T-cell (primary cell): Measurements from ENCODE around the gene IL1R2. TPM values are rescaled to one million over a fixed set of nuclear protein-coding genes. Genes with fewer than 3 reads are reported as not detected.

Experiments used
- ATAC-seq, 4 experiments: fragments of 200-7000 bp in 3 of 4; fragments of 150-1000 bp in 1 of 4; cut with Tn5 transposase; replicated peaks in 1 of 4; 1 replicate in 3 of 4; 2 replicates in 1 of 4; pipeline ENCODE4 v1.10.0; 2021; ENCODE audit warnings: moderate library complexity in 3 of 4, mild to moderate bottlenecking in 2 of 4, moderate number of reproducible peaks in 1 of 4
- CTCF ChIA-PET, 2 donors: fragments of 300-600 bp; sonication (Branson Sonifier 250); formaldehyde crosslinking; loops; one replicate each; lab custom pipeline; 2022; ENCODE audit warnings: antibody characterized with exemption in 2 of 2; lab: Charles Lee
- POLR2A ChIA-PET, 2 donors: fragments of 300-600 bp; sonication (Branson Sonifier 250); formaldehyde crosslinking; loops; one replicate each; lab custom pipeline; 2022; ENCODE audit warnings: antibody characterized with exemption in 2 of 2; lab: Charles Lee
- DNase-seq, 35 experiments: peaks; one replicate each; pipeline versions ENCODE4 v3.0.0 to v3.0.0-alpha.2; 2013 to 2023
- H3K27ac ChIP-seq: one replicate; pipeline ENCODE4 v1.5.1; 2013; ENCODE audit warnings: low read length
- H3K27me3 ChIP-seq, 2 experiments: replicated peaks in 1 of 2; 1 replicate in 1 of 2; 2 replicates in 1 of 2; pipeline versions ENCODE4 v1.6.1 to v1.7.0; 2013; ENCODE audit warnings: low read length in 1 of 2, mixed read lengths in 1 of 2; ENCODE audit not compliant: control insufficient read depth in 2 of 2, insufficient read depth in 2 of 2; ENCODE audit errors: extremely low read depth in 1 of 2
- H3K36me3 ChIP-seq, 2 donors: 1 replicate in 1 of 2; 2 replicates in 1 of 2; pipeline versions ENCODE4 v1.6.1 to v1.7.0; 2013; ENCODE audit warnings: low read length in 1 of 2; ENCODE audit not compliant: control insufficient read depth in 2 of 2, insufficient read depth in 1 of 2; ENCODE audit errors: extremely low read depth in 1 of 2
- H3K4me1 ChIP-seq, 2 experiments: 1 replicate in 1 of 2; 2 replicates in 1 of 2; pipeline versions ENCODE4 v1.6.1 to v1.7.0; 2013; ENCODE audit warnings: low read length in 2 of 2, mixed read lengths in 1 of 2; ENCODE audit not compliant: insufficient read depth in 2 of 2, control insufficient read depth in 1 of 2; ENCODE audit errors: extremely low read depth in 1 of 2
- H3K4me3 ChIP-seq, 2 donors: 1 replicate in 1 of 2; 2 replicates in 1 of 2; pipeline versions ENCODE4 v1.5.1 to v1.7.0; 2013; ENCODE audit warnings: mild to moderate bottlenecking in 2 of 2, low read length in 1 of 2, moderate library complexity in 1 of 2; ENCODE audit not compliant: control insufficient read depth in 1 of 2; ENCODE audit errors: extremely low read depth in 1 of 2
- H3K9me3 ChIP-seq: 2 replicates; pipeline ENCODE4 v1.7.0; 2013
- H3K27ac Mint-ChIP-seq, 2 donors: one replicate each; pipeline ENCODE4 v1.8.0; 2020 to 2021; ENCODE audit warnings: mild to moderate bottlenecking in 2 of 2, mixed read lengths in 2 of 2
- H3K27me3 Mint-ChIP-seq, 2 donors: one replicate each; pipeline ENCODE4 v1.8.0; 2021 to 2022; ENCODE audit warnings: mixed read lengths in 2 of 2
- H3K36me3 Mint-ChIP-seq: one replicate; pipeline ENCODE4 v1.8.0; 2021; ENCODE audit warnings: mixed read lengths
- H3K4me1 Mint-ChIP-seq, 3 donors: one replicate each; pipeline ENCODE4 v1.8.0; 2020 to 2022; ENCODE audit warnings: mixed read lengths in 3 of 3, mild to moderate bottlenecking in 1 of 3
- H3K4me3 Mint-ChIP-seq, 3 donors: one replicate each; pipeline ENCODE4 v1.8.0; 2020 to 2022; ENCODE audit warnings: mild to moderate bottlenecking in 3 of 3, mixed read lengths in 3 of 3, moderate library complexity in 3 of 3
- H3K9me3 Mint-ChIP-seq, 3 donors: one replicate each; pipeline ENCODE4 v1.8.0; 2020 to 2022; ENCODE audit warnings: mixed read lengths in 3 of 3
- WGBS: methylation state at CpG from one replicate; pipeline ENCODE4 v1.1.5; 2013; ENCODE audit warnings: missing lambda C conversion rate; ENCODE audit not compliant: insufficient coverage; 5-methylcytosine and 5-hydroxymethylcytosine counted together
- total RNA-seq, 35 experiments: library from RNA in 6 of 35; stranded (reverse) in 6 of 35; fragments of 120-200 nt in 1 of 35; gene quantifications; one replicate each; pipeline versions ENCODE4 v1.2.1 to v1.2.4 and lab custom pipeline; 2013 to 2026

IL1R2 gene
- total RNA-seq, 5 donors from 2014 or later (not counting 1 experiment from before 2014, with no cell fraction given) = 0.25 to 0.59 (median 0.44) TPM; not detected in 2

DNA sequence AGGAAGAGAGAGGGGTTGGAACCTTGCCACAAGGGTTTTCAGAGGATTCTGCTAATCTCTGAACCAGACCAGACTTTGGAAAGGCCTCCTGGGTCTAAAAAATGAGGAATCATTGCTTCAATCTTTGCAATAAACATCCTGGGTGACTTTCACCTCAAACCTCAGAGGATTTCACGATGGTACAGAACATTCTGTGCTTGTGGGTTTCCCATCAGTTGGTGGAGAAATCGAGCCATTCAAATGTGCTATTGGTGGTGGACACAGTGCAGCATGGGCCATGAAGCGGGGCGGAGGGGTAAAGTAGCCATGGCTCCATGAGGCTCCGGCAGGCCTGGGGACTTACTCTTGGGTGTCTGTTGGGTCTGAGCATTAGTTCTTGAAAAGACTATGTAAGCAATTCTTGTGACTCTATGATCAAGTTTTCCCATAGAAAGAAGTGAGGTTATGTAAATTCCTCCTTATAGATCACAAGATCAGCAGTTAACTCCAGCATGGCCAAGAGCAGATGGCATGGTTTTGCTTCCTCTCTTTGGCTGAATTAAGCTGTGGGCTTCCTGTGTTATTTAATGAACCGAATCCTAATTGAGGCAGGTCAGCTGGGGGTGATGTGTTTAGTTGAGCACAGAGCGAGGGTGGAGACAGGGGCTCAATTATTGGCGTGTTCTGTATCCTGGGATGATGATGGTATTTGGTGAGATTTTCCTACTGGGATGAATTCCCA lies 1.9 kb upstream of the IL1R2 start:
- CTCF ChIA-PET = no interaction called here

DNA sequence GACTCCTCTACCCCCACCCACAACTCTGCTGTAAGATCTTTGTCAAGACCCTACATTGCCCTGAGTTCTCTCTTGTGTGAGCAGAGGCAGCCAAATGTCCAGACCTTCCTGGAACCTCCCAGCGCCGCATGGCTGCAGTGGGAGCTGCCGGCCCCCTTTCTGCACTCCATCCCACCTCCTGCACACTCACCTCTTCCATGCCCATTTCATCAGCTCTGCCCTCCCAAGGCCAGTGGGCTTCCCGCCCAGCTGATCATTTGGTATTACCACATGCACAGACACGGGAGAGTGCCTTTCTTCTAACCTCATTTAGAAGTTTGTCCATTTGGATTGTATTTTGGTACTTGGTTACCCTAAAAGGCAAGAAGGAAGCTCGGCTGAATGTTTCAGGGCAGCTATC lies 2.0 kb downstream of the IL1R2 start:
- H3K27me3 ChIP-seq = peaks cover 0 to 26% of the 10 kb centered on the region in 2 experiments
- DNase-seq (no peak), ATAC-seq (no peak)
- ChIA-PET CTCF (interaction anchor here in 1 of 2 donors (1.0 kb wide), 1 partner anchor 26 kb away, joined by 5 read pairs; no protein-coding TSS in a partner anchor), POLR2A (no interaction called here)
- Mint-ChIP-seq H3K4me3 (no peak overlapping the region), H3K27ac (no peak overlapping the region), H3K9me3 (no peaks in the 10 kb centered on the region), H3K4me1 (peaks cover 2 to 23% (median 7%) of the 10 kb centered on the region in 3 donors), H3K36me3 (no peaks in the 10 kb centered on the region), H3K27me3 (peaks cover 13 to 30% of the 10 kb centered on the region in 2 donors)
- H3K36me3 ChIP-seq = no peaks in the 10 kb centered on the region
- H3K27ac ChIP-seq = no peak overlapping the region
- H3K4me3 ChIP-seq = no peak overlapping the region
- no peaks in the 10 kb centered on the region for H3K9me3 ChIP-seq
- WGBS = 69% methylated on average over 3 of the region's 6 CpGs
- H3K4me1 ChIP-seq = peaks cover 0 to 7% of the 10 kb centered on the region in 2 experiments

More for the DNA sequence above, 1.9 kb upstream of the IL1R2 start:
- no peak for ATAC-seq
- Mint-ChIP-seq H3K27me3 (peaks cover 13 to 27% of the 10 kb centered on the region in 2 donors), H3K4me3 (no peak overlapping the region), H3K9me3 (no peaks in the 10 kb centered on the region), H3K36me3 (no peaks in the 10 kb centered on the region), H3K27ac (no peak overlapping the region), H3K4me1 (peaks cover 29 to 52% (median 29%) of the 10 kb centered on the region in 3 donors)
- Histone ChIP-seq H3K36me3 (no peaks in the 10 kb centered on the region), H3K27me3 (peaks cover 0 to 27% of the 10 kb centered on the region in 2 experiments), H3K4me1 (peaks cover 10 to 35% of the 10 kb centered on the region in 2 experiments), H3K4me3 (no peak overlapping the region), H3K27ac (no peak overlapping the region), H3K9me3 (no peaks in the 10 kb centered on the region)
- WGBS = 61% methylated on average over 2 of the region's 8 CpGs
- POLR2A ChIA-PET = no interaction called here
- DNase-seq = no peak

DNA sequence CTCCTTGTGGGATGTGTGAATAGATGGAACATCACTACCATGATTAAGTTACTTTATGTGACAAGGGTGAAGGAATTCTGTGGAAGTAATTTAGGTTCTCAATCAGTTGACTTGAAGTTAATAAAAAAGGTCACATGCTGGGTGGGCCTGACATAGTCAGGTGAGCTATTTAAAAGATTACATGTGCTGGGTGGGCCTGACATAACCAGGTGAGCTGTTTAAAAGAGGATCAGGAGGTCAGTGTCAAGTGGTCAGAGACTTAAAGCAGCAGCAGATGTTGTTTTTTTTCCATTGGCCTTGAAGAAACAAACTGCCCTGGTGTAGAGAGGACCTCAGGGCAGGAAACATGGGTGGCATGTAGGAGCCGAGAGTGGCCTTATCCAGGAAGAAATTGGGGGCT lies 3.3 kb downstream of the IL1R2 start:
- Mint-ChIP-seq H3K4me1 (peaks cover 0 to 15% (median 2%) of the 10 kb centered on the region in 3 donors), H3K36me3 (no peaks in the 10 kb centered on the region)
- POLR2A ChIA-PET = no interaction called here

DNA sequence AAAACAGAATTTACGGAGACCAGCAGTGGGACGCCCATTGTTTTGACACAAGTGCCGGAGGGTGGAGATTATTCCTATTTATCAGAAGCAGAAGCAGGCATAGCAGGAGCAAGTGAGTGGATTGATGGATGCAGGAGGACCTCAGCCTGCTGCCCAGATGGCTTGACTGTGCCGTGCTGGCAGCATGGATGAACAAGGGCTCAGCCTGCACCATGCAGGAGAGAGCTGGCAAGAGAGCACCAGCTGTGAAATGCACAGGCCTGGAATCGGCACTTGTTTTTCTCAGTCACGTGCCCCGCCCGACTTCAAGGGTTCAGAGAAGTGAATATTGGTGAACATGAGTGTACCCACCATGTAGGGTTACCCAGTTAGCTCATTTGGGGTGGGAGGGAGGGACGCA lies 4.0 kb downstream of the IL1R2 start:
- Histone ChIP-seq H3K4me3 (no peak overlapping the region), H3K9me3 (no peaks in the 10 kb centered on the region), H3K27ac (no peak overlapping the region), H3K4me1 (no peaks in the 10 kb centered on the region), H3K36me3 (no peaks in the 10 kb centered on the region), H3K27me3 (peaks cover 0 to 26% of the 10 kb centered on the region in 2 experiments)
- Mint-ChIP-seq H3K27me3 (peaks cover 13 to 32% of the 10 kb centered on the region in 2 donors), H3K9me3 (no peaks in the 10 kb centered on the region), H3K27ac (no peak overlapping the region), H3K36me3 (no peaks in the 10 kb centered on the region), H3K4me3 (no peak overlapping the region), H3K4me1 (peaks cover 0 to 15% (median 2%) of the 10 kb centered on the region in 3 donors)
- WGBS = 88% methylated on average over 8 of the region's 9 CpGs
- ATAC-seq = no peak
- DNase-seq = no peak
- POLR2A ChIA-PET = no interaction called here
- CTCF ChIA-PET = interaction anchor here in 1 of 2 donors (0.6 kb wide), 2 partner anchors 55 to 476 kb away, joined by 3 to 4 read pairs; no protein-coding TSS in a partner anchor

More for the DNA sequence above, 3.3 kb downstream of the IL1R2 start:
- H3K27me3 Mint-ChIP-seq = peaks cover 13 to 30% of the 10 kb centered on the region in 2 donors
- Histone ChIP-seq H3K36me3 (no peaks in the 10 kb centered on the region), H3K9me3 (no peaks in the 10 kb centered on the region), H3K4me3 (no peak overlapping the region), H3K27me3 (peaks cover 0 to 26% of the 10 kb centered on the region in 2 experiments), H3K4me1 (no peaks in the 10 kb centered on the region), H3K27ac (no peak overlapping the region)
- no peaks in the 10 kb centered on the region for H3K9me3 Mint-ChIP-seq
- H3K27ac Mint-ChIP-seq = no peak overlapping the region
- ATAC-seq = no peak
- DNase-seq = no peak
- H3K4me3 Mint-ChIP-seq = no peak overlapping the region
- CTCF ChIA-PET = no interaction called here
- WGBS = 88% methylated on average over 1 of the region's 1 CpG

DNA sequence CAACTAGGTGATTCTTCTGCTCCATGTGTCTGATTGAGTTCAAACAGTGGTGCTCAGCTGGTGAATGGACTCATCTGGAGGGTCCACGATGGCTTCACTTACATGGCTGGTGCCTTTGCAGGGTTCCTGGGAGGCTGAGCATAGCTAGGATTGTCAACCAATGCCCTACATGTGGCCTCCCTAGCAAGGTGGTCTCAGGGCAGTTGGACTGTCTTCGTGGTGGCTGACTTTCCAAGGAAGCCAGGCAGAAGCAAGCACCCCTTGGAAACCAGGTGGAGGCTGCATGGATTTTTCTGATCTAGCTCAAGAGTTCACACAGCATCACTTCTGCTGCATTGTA lies 6.8 kb downstream of the IL1R2 start:
- ATAC-seq = no peak
- H3K27me3 Mint-ChIP-seq = peaks cover 0 to 18% of the 10 kb centered on the region in 2 donors
- no peaks in the 10 kb centered on the region for H3K36me3 Mint-ChIP-seq
- H3K9me3 ChIP-seq = no peaks in the 10 kb centered on the region
- no peaks in the 10 kb centered on the region for H3K36me3 ChIP-seq
- ChIA-PET POLR2A (no interaction called here), CTCF (interaction anchor here in 1 of 2 donors (1.1 kb wide), 1 partner anchor 242 kb away, joined by 4 read pairs; no protein-coding TSS in a partner anchor)
- WGBS = 100% methylated on average over 2 of the region's 2 CpGs
- no peaks in the 10 kb centered on the region for H3K4me1 ChIP-seq
- H3K27me3 ChIP-seq = peaks cover 0 to 15% of the 10 kb centered on the region in 2 experiments
- no peaks in the 10 kb centered on the region for H3K4me1 Mint-ChIP-seq
- H3K27ac Mint-ChIP-seq = no peak overlapping the region
- DNase-seq = no peak
- H3K4me3 ChIP-seq = no peak overlapping the region
- no peak overlapping the region for H3K27ac ChIP-seq
- H3K9me3 Mint-ChIP-seq = no peaks in the 10 kb centered on the region
- no peak overlapping the region for H3K4me3 Mint-ChIP-seq

DNA sequence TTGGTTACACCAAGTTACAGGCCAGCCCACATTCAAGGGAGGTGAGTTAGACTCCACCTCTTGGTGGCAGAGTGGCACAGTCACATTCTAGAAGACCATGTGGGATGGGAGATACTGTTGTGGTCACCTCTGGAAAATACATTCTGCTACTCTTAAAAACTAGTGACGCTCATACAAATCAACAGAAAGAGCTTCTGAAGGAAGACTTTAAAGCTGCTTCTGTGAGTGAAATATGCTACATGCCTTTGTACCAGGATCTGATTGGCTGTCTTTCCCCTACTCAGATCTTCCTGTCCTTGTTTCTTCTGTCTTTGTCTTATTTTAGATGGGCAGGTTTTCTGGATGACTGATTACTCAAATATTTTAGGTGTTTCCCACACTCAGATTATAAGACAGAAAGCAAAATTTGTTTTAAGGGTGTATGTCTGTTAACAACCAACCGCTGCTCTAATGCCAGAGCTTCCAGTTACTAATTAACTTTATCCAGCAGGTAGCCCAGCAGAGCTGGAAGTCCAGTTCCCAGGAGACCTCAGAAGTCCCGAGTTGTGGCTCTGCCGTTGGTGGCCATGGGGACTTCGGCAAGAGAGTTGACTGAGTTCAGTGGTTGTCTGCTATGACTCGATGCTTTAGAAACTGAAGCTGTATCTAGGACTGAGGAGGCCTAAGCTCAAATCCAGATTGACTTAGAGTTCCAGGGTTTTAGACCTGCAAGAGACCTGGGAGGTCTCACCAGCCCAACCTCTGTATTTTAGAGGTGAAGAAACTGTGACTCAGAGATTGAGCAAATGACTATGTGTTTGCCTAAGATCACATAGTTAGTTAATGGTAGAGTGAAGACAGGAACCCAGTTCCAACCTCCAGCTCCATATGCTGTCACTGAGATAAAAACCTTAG lies 7.4 kb downstream of the IL1R2 start:
- 25% methylated on average over 2 of the region's 6 CpGs for WGBS
- ChIA-PET CTCF (interaction anchor here in 1 of 2 donors (1.1 to 1.6 kb wide), 2 partner anchors 11 to 242 kb away, joined by 3 to 4 read pairs; no protein-coding TSS in a partner anchor), POLR2A (no interaction called here)
- Histone ChIP-seq H3K4me1 (peaks cover under 1 to 1% of the 10 kb centered on the region in 2 experiments), H3K4me3 (no peak overlapping the region), H3K27ac (no peak overlapping the region), H3K36me3 (no peaks in the 10 kb centered on the region), H3K27me3 (peaks cover 0 to 10% of the 10 kb centered on the region in 2 experiments), H3K9me3 (no peaks in the 10 kb centered on the region)
- H3K27me3 Mint-ChIP-seq = peaks cover 0 to 14% of the 10 kb centered on the region in 2 donors
- no peak for ATAC-seq
- H3K4me3 Mint-ChIP-seq = no peak overlapping the region
- no peak overlapping the region for H3K27ac Mint-ChIP-seq
- H3K9me3 Mint-ChIP-seq = no peaks in the 10 kb centered on the region
- H3K36me3 Mint-ChIP-seq = no peaks in the 10 kb centered on the region
- no peaks in the 10 kb centered on the region for H3K4me1 Mint-ChIP-seq
- DNase-seq = no peak
